Measurements from ENCODE around the gene GRIK5. TPM values are rescaled to one million over a fixed set of nuclear protein-coding genes. Genes with fewer than 3 reads are reported as not detected.
"Not testable (repeated sequence)": the region's sequence is repeated elsewhere in the genome, so short reads cannot be mapped to it uniquely, and the experiment has no call there.

Gene GRIK5
- total RNA-seq, 1 donor from 2014 or later: 13.9 TPM

- DNase-seq (ENCODE audit: low spot score in 2 of 2) (no peak), FAIRE-seq (no peak)
Observed at GRCh38 chr19:42053037-42053935, 16.7 kb downstream of the GRIK5 start.

- FAIRE-seq (no peak), DNase-seq (ENCODE audit: low spot score in 2 of 2) (no peak)
Observed at GRCh38 chr19:42052241-42052863, 17.7 kb downstream of the GRIK5 start.

- DNase-seq (ENCODE audit: low spot score in 2 of 2) (no peak), FAIRE-seq (no peak)
Observed at GRCh38 chr19:42051166-42052115, 18.6 kb downstream of the GRIK5 start.

GRCh38 chr19:42048992-42049391 lies 21.0 kb downstream of the GRIK5 start:
- FAIRE-seq (no peak), DNase-seq (ENCODE audit: low spot score in 2 of 2) (no peak)

- no peak for DNase-seq (ENCODE audit: low spot score in 2 of 2)
- no peak for FAIRE-seq
Observed at GRCh38 chr19:42045575-42045974, 24.4 kb downstream of the GRIK5 start.

GRCh38 chr19:42042455-42043170 lies 27.4 kb downstream of the GRIK5 start:
- DNase-seq (ENCODE audit: low spot score in 2 of 2) (no peak), FAIRE-seq (no peak)

GRCh38 chr19:42040491-42040890 lies 29.5 kb downstream of the GRIK5 start:
- not testable (repeated sequence) for FAIRE-seq; DNase-seq (ENCODE audit: low spot score in 2 of 2)

- FAIRE-seq (no peak), DNase-seq (ENCODE audit: low spot score in 2 of 2) (no peak)
Observed at GRCh38 chr19:42040031-42040430, 30.0 kb downstream of the GRIK5 start.

GRCh38 chr19:42038666-42039065 lies 31.3 kb downstream of the GRIK5 start:
- DNase-seq (ENCODE audit: low spot score in 2 of 2) (no peak), FAIRE-seq (no peak)

GRCh38 chr19:42037649-42038048 lies 32.4 kb downstream of the GRIK5 start:
- DNase-seq (ENCODE audit: low spot score in 2 of 2): no peak
- no peak for FAIRE-seq

GRCh38 chr19:42034640-42035391 lies 35.2 kb downstream of the GRIK5 start:
- not testable (repeated sequence) for FAIRE-seq
- peak; percentile 37 to 62 for DNase-seq (ENCODE audit: low spot score in 2 of 2)

- no peak for DNase-seq (ENCODE audit: low spot score in 2 of 2)
- FAIRE-seq: no peak
Observed at GRCh38 chr19:42033413-42033812, 36.6 kb downstream of the GRIK5 start.

- FAIRE-seq (no peak), DNase-seq (ENCODE audit: low spot score in 2 of 2) (no peak)
Observed at GRCh38 chr19:42032431-42032830, 37.6 kb downstream of the GRIK5 start.

GRCh38 chr19:42030645-42031440 lies 39.2 kb downstream of the GRIK5 start:
- DNase-seq (ENCODE audit: low spot score in 2 of 2): no peak
- FAIRE-seq: no peak

GRCh38 chr19:42028304-42029216 lies 41.4 kb downstream of the GRIK5 start:
- FAIRE-seq (no peak), DNase-seq (ENCODE audit: low spot score in 2 of 2) (no peak)

- DNase-seq (ENCODE audit: low spot score in 2 of 2) (no peak), FAIRE-seq (no peak)
Observed at GRCh38 chr19:42024622-42025111, 45.3 kb downstream of the GRIK5 start.

- DNase-seq (ENCODE audit: low spot score in 2 of 2) (no peak), FAIRE-seq (no peak)
Observed at GRCh38 chr19:42023943-42024260, 46.1 kb downstream of the GRIK5 start.

Data from frontal cortex (tissue), 4 donors.